Nucleus accumbens (tissue), 56 donors: ENCODE measurements around the gene DYRK3.

Experiments
- DNase-seq, 56 donors: peaks; one replicate each; lab custom pipeline; 2025; lab: John Stamatoyannopoulos, UW

Gene DYRK3

GRCh38 chr1:206658264-206658980 is 23.1 kb downstream of the DYRK3 start:
- peak in 7 of 56 donors; percentile 4 to 43 (median 9) for DNase-seq

GRCh38 chr1:206658981-206659273 is 23.6 kb downstream of the DYRK3 start:
- peak in 1 of 56 donors; percentile 4 for DNase-seq

DNA sequence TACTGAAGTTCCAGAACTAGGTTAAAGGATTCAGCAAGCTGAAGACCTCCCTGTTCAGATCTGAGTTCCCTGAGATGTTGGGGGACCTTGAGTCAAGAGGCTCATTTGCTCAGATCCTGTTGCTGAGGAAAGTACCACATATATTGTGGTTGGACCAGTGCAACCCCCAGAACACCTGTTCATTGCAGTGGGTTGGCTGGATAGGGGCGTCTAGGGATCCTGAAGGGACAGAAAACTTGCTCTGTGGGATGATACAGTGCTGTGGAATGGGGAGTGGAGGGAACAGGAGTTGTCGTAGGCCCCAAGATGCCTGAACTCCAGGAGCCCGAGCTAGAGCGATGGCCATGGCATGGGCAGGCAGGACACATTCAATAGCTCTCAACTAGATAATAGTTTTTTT is 24.8 kb downstream of the DYRK3 start:
- no peak for DNase-seq

DNA sequence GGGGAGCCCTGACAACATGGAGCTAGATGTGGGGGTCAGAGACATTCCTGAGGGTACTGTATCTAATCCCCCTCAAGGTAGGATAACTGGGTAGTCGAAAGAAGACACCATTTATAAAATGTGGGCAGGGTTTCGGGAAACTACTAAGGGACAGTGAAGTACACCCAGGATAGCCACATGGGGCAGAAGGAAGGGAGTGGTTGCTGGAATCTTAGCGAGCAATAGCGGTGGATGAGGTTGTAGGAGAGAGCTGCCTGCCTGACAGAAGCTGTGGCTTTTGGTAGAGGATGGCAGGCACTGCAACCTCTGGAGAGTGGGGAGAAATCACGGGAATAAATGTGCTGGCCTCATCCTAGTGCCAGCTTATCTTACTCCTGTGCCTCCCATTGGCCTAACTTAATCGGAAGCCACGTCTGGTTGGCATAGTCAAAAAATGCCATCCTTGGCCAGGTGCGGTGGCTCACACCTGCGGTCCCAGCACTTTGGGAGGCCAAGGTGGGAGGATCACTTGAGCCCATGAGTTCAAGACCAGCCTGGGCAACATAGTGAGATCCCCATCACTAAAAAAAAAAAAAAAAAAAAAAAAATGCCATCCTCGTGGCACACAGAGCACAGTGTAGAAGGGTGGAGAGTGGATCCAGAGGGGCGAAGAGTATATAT is 26.0 kb downstream of the DYRK3 start:
- no peak for DNase-seq

GRCh38 chr1:206662396-206663092 is 27.2 kb downstream of the DYRK3 start:
- DNase-seq: peak in 1 of 56 donors; percentile 13

DNA sequence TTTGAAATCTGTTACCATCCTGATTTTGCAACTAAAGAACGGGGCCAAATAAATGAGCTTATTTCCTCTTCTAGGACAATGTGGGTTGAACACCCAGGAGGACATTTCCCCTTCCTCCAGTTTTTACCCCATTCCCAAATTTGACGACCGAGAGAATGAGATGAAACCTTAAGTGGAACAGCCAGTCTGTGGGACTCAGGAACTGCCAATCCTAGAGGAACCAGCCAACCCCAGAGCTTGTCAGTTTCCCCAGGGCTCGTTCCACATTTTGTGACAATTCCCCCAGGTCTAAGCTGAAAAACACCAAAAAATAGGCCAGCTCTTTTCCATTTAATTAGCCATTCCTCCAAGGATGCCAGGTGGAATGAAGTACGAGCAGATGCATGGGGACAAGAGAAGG is 28.0 kb downstream of the DYRK3 start:
- no peak for DNase-seq

- peak in 37 of 56 donors; percentile 6 to 76 (median 25) for DNase-seq
Measured at GRCh38 chr1:206663832-206664652, 28.7 kb downstream of the DYRK3 start.

DNA sequence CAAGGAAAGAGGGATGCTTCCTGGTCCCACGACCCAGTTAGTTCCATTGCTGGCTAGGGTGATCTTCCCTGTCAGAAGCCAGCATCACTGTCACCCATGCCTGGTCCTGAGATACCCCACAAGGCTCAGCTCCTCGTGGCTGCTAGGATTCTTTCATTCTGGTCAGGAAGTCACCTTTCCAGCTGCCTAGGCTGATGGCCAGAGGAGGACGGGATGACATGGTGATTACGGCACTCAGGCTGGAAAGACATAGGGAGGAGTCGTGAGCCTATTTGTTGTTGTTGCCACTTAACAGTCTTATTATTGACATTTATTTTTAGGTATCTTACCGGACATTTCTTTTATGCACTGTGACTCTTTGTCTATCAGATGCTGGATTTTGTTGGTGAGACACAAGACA is 29.4 kb downstream of the DYRK3 start:
- no peak for DNase-seq

DNA sequence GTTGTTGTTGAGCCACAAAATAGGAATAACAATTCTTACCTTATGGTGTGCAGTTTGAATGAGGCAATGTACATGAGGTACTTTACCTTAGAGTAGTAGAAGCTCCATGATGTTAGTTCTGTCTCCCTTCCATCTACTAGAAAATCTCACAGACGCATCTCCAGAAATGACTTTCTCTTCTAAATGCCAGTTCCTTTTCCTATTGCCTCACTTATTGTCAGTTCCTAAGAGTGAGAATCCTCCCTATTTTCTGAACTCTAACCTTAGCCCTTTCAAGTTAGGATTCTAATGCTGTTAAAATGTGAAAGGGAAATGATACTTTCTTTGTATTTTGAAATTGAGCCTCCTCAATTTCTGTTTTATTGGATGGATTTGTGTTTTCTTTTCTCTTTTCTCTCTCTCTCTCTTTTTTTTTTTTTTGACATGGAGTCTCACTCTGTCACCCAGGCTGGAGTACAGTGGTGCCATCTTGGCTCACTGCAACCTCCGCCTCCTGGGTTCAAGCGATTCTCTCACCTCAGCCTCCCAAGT is 30.8 kb downstream of the DYRK3 start:
- DNase-seq: no peak

- no peak for DNase-seq
Measured at GRCh38 chr1:206666954-206667665, 31.8 kb downstream of the DYRK3 start.

DNA sequence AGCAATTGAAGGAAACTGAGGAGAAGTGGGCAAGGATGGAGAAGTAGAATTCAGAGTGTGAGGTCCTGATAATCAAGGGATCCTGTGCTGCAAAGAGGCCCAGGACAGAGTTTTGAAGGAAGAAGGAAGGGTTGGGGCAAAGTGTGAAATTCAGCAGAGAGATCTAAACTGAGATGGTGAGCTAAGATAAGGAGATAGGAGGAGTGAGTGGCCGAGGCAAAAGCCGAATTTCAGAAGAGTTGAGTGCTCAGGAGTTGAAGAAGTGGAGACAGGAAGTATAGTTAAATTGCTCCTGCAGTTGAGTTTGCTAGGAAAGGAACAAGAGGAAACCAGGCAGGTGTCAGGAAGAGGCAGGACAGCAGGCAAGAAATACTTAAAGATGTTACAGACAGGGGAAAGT is 33.0 kb downstream of the DYRK3 start:
- DNase-seq: no peak

GRCh38 chr1:206668874-206669410 is 33.6 kb downstream of the DYRK3 start:
- no peak for DNase-seq

DNA sequence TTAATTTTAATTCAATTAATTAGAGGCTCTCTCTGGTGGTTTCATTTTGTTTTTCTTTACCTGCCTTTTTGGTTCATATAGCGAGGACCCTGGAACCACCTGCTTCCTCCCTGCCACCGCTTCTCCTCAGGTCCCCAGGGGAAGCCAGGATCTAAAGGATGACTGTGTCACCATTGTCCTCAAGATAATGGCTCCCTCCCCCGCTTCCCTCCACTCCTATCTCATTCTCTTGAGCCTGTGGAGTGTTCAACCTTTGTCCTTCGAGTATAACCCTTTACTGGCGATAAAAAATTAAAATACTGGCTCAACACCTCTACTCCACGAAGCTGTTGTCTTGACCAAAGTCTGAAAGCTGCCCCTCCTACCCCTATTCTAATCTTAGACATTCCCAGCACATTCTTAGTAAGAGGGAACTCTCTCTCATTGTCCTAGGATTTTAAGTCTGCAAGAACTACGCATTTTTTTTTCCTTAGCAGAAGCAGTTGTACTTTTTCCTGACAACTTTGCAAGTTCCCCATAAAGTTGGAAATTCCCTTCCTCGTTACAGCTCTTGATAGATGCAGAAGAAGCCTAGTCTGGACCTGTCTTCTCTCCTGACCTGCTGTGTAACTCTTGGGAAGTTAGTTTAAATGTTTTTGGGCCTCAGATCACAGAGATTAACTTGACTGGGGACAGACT is 36.8 kb downstream of the DYRK3 start:
- DNase-seq: no peak

- no peak for DNase-seq
Measured at GRCh38 chr1:206672844-206673758, 37.8 kb downstream of the DYRK3 start.

- DNase-seq: no peak
Measured at GRCh38 chr1:206674236-206674635, 38.9 kb downstream of the DYRK3 start.

- DNase-seq: no peak
Measured at GRCh38 chr1:206674745-206675175, 39.4 kb downstream of the DYRK3 start.

GRCh38 chr1:206676499-206676898 is 41.2 kb downstream of the DYRK3 start:
- no peak for DNase-seq

- no peak for DNase-seq
Measured at GRCh38 chr1:206678490-206678889, 43.2 kb downstream of the DYRK3 start.
